Endodermal cell (in vitro differentiated cells): ENCODE results near the gene CCDC9B. TPM values are rescaled to one million over a fixed set of nuclear protein-coding genes. Genes with fewer than 3 reads are reported as not detected.

Experiments
- DNase-seq: peaks from one replicate; pipeline ENCODE4 v3.0.0-alpha.2; 2017
- H3K27ac ChIP-seq: 2 replicates; pipeline ENCODE4 v1.5.1; 2013; ENCODE audit warnings: mild to moderate bottlenecking, low read depth, low read length, moderate library complexity
- H3K27me3 ChIP-seq: 2 replicates; pipeline ENCODE4 v1.6.1; 2013; ENCODE audit warnings: mild to moderate bottlenecking, low read length, moderate library complexity; ENCODE audit not compliant: insufficient read depth, control insufficient read depth, poor library complexity, severe bottlenecking
- H3K36me3 ChIP-seq: 2 replicates; pipeline ENCODE4 v1.7.0; 2013; ENCODE audit warnings: mild to moderate bottlenecking, low read length, moderate library complexity; ENCODE audit not compliant: control insufficient read depth, insufficient read depth
- H3K4me1 ChIP-seq: one replicate; pipeline ENCODE4 v1.7.0; 2013; ENCODE audit warnings: low read length; ENCODE audit not compliant: control insufficient read depth, insufficient read depth
- H3K4me3 ChIP-seq: 2 replicates; pipeline ENCODE4 v1.5.1; 2013; ENCODE audit warnings: mild to moderate bottlenecking, low read length, moderate library complexity
- H3K9ac ChIP-seq: 2 replicates; pipeline ENCODE4 v1.6.1; 2013; ENCODE audit warnings: mild to moderate bottlenecking, low read length, moderate library complexity; ENCODE audit not compliant: poor library complexity, severe bottlenecking; ENCODE audit errors: extremely low read depth
- H3K9me3 ChIP-seq: 2 replicates; pipeline ENCODE4 v1.6.1; 2013; ENCODE audit warnings: mild to moderate bottlenecking, low read length, moderate library complexity; ENCODE audit not compliant: control insufficient read depth
- H3K27ac Mint-ChIP-seq: 2 replicates; pipeline ENCODE4 v1.8.0; 2020; ENCODE audit warnings: mixed read lengths
- H3K27me3 Mint-ChIP-seq: 2 replicates; pipeline ENCODE4 v1.8.0; 2021; ENCODE audit warnings: mild to moderate bottlenecking, mixed read lengths; ENCODE audit not compliant: insufficient read depth
- H3K36me3 Mint-ChIP-seq: 2 replicates; pipeline ENCODE4 v1.8.0; 2020; ENCODE audit warnings: low read depth, mixed read lengths
- H3K4me1 Mint-ChIP-seq: 2 replicates; pipeline ENCODE4 v1.8.0; 2020; ENCODE audit warnings: mixed read lengths
- H3K4me3 Mint-ChIP-seq: 2 replicates; pipeline ENCODE4 v1.8.0; 2020; ENCODE audit warnings: mild to moderate bottlenecking, moderate library complexity, mixed read lengths
- H3K9me3 Mint-ChIP-seq: 2 replicates; pipeline ENCODE4 v1.8.0; 2020; ENCODE audit warnings: mild to moderate bottlenecking, mixed read lengths
- CTCF ChIP-seq: fragments of 200-600 bp; sonication (generic); conservative IDR thresholded peaks from 2 replicates; pipeline ENCODE4 v1.5.0; 2021; ENCODE audit warnings: antibody characterized with exemption, mild to moderate bottlenecking
- WGBS, 2 experiments: methylation state at CpG; one replicate each; pipeline versions ENCODE4 v1.1.5 to v1.1.7; 2013; ENCODE audit warnings: missing lambda C conversion rate in 2 of 2, mixed read lengths in 1 of 2; ENCODE audit not compliant: insufficient coverage in 1 of 2, insufficient read length in 1 of 2; 5-methylcytosine and 5-hydroxymethylcytosine counted together
- total RNA-seq, 2 donors: library from RNA; stranded (reverse); fragmentation: NEBNext Ultra II Directional in 1 of 2; extraction: Animal tissue kit (Norgen Biotek cat#: 25700) in 1 of 2; gene quantifications; 2 replicates in 1 of 2; 3 replicates in 1 of 2; pipeline ENCODE4 v1.2.1, GENCODE V29; 2021

The CCDC9B gene
- total RNA-seq, 2 donors from 2014 or later, result 0.15 to 0.42 TPM

- Mint-ChIP-seq H3K27me3 (peaks cover 71% of the 10 kb centered on the region), H3K4me1 (peaks cover 20% of the 10 kb centered on the region), H3K36me3 (peaks cover 2% of the 10 kb centered on the region), H3K9me3 (peaks cover 14% of the 10 kb centered on the region), H3K4me3 (no peak overlapping the region), H3K27ac (no peak overlapping the region)
- peaks cover 4% of the 10 kb centered on the region for H3K9me3 ChIP-seq
- 92 to 94% methylated on average over 8 to 10 of the region's 10 CpGs for WGBS, 2 experiments
- H3K4me3 ChIP-seq, result no peak overlapping the region
- H3K36me3 ChIP-seq, result no peaks in the 10 kb centered on the region
- DNase-seq, result no peak
- H3K9ac ChIP-seq, result no peak overlapping the region
- no peaks in the 10 kb centered on the region for H3K4me1 ChIP-seq
- no peak for TF ChIP-seq CTCF
- peaks cover 53% of the 10 kb centered on the region for H3K27me3 ChIP-seq
- no peak overlapping the region for H3K27ac ChIP-seq
Measured at GRCh38 chr15:40297356-40297755, 43.4 kb downstream of the CCDC9B start.

- H3K4me3 Mint-ChIP-seq, result no peak overlapping the region
- H3K4me1 ChIP-seq, result no peaks in the 10 kb centered on the region
Measured at GRCh38 chr15:40296561-40297230, 44.0 kb downstream of the CCDC9B start.

GRCh38 chr15:40295877-40296560 is 44.7 kb downstream of the CCDC9B start:
- peaks cover 4% of the 10 kb centered on the region for H3K9me3 ChIP-seq
- Mint-ChIP-seq H3K4me1 (peaks cover 12% of the 10 kb centered on the region), H3K4me3 (no peak overlapping the region), H3K27ac (no peak overlapping the region), H3K36me3 (peaks cover 2% of the 10 kb centered on the region), H3K27me3 (peaks cover 81% of the 10 kb centered on the region), H3K9me3 (peaks cover 14% of the 10 kb centered on the region)
- no peaks in the 10 kb centered on the region for H3K36me3 ChIP-seq
- no peak overlapping the region for H3K27ac ChIP-seq
- WGBS, 2 experiments, result 86 to 87% methylated on average over 4 to 12 of the region's 12 CpGs
- no peak overlapping the region for H3K4me3 ChIP-seq
- no peak overlapping the region for H3K9ac ChIP-seq
- no peak for TF ChIP-seq CTCF
- peaks cover 66% of the 10 kb centered on the region for H3K27me3 ChIP-seq
- no peaks in the 10 kb centered on the region for H3K4me1 ChIP-seq
- DNase-seq, result no peak

More at GRCh38 chr15:40296561-40297230, 44.0 kb downstream of the CCDC9B start:
- Histone ChIP-seq H3K4me3 (no peak overlapping the region), H3K36me3 (no peaks in the 10 kb centered on the region), H3K9me3 (peaks cover 4% of the 10 kb centered on the region), H3K9ac (no peak overlapping the region), H3K27ac (no peak overlapping the region), H3K27me3 (peaks cover 60% of the 10 kb centered on the region)
- 83 to 90% methylated on average over 2 to 5 of the region's 5 CpGs for WGBS, 2 experiments
- Mint-ChIP-seq H3K27ac (no peak overlapping the region), H3K9me3 (peaks cover 14% of the 10 kb centered on the region), H3K36me3 (peaks cover 2% of the 10 kb centered on the region), H3K27me3 (peaks cover 76% of the 10 kb centered on the region), H3K4me1 (peaks cover 17% of the 10 kb centered on the region)
- DNase-seq, result no peak
- TF ChIP-seq CTCF, result no peak
